Measurements from ENCODE around the gene CLOCK. TPM values are rescaled to one million over a fixed set of nuclear protein-coding genes. Genes with fewer than 3 reads are reported as not detected.

CLOCK gene
- total and polyA plus RNA-seq, 2 of the 13 experiments (the other 11 are each of a cell fraction or from before 2014, with no cell fraction given): 8.8 to 13.5 TPM

DNA sequence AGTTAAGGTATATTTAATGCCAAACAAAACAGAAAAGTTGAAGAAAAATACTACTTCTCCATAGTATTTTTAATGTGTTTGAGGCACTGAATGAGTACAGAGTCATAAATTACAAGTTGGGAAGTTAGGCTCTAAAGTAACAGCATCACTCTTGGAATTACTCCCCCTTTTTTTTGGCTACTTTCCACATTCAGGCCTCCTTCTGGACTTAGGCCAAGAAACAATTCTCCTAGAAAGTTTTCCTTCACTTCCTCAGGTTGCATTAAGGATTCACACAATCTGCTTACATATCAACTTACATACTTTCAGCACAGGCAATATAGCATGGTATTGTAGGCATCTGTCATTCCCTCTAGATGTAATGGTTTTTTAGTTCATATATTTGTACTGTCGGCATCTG, 98.9 kb downstream of the CLOCK start:
- Histone ChIP-seq H3K36me3 (replicated peaks in 1 of 2; ENCODE audit: control insufficient read depth in 1 of 2, insufficient read depth in 2 of 2, low read length in 2 of 2) (peaks cover 2 to 51% of the 10 kb centered on the region in 2 experiments; a peak in 4 of 5 replicates), H3K4me3 (replicated peaks in 1 of 3; ENCODE audit: insufficient read depth in 1 of 3, low read depth in 2 of 3, low read length in 3 of 3) (no peak overlapping the region), H2AFZ (ENCODE audit: low read length) (no peak overlapping the region), H3K4me1 (ENCODE audit: insufficient read depth, low read length) (no peaks in the 10 kb centered on the region), H3K79me2 (ENCODE audit: insufficient read depth, low read length) (no peaks in the 10 kb centered on the region), H4K20me1 (ENCODE audit: insufficient read depth, low read length) (no peaks in the 10 kb centered on the region), H3K4me2 (ENCODE audit: low read depth, low read length) (no peak overlapping the region), H3K27me3 (ENCODE audit: control insufficient read depth in 1 of 2, insufficient read depth in 2 of 2, low read length in 2 of 2) (no peaks in the 10 kb centered on the region), H3K9me3 (ENCODE audit: low read length) (no peaks in the 10 kb centered on the region), H3K9ac (ENCODE audit: insufficient read depth, low read depth, low read length) (no peak overlapping the region), H3K27ac (ENCODE audit: extremely low read length, insufficient read depth, low read length) (no peak overlapping the region)
- CTCF ChIA-PET (ENCODE audit: low intra/inter-chr PET ratio, low total read pairs): no interaction called here
- no TSS peak for BruUV-seq (replicated peaks)
- no peak for FAIRE-seq
- ATAC-seq: no peak
- intact Hi-C loops (cut with micrococcal nuclease; ENCODE audit: unreplicated experiment): no loop called here
- WGBS (ENCODE audit: low lambda C conversion rate): 100% methylated on average over 1 of the region's 1 CpG
- POLR2A ChIA-PET: no interaction called here
- TF ChIP-seq MLX (CRISPR knock-in tag; IDR thresholded peaks at IDR 0.05) (no peak), ZNF329 (CRISPR knock-in tag; IDR thresholded peaks at IDR 0.05; ENCODE audit: low read depth) (no peak), JUND (CRISPR knock-in tag; IDR thresholded peaks at IDR 0.05) (no peak), ZFP62 (CRISPR knock-in tag; IDR thresholded peaks at IDR 0.05) (no peak), TCF7 (IDR thresholded peaks at IDR 0.05; ENCODE audit: low read depth) (no peak), CERS6 (CRISPR knock-in tag; IDR thresholded peaks at IDR 0.05) (no peak), ZNF713 (CRISPR knock-in tag; IDR thresholded peaks at IDR 0.05) (no peak), SP2 (CRISPR knock-in tag; IDR thresholded peaks at IDR 0.05) (no peak), SNAPC2 (CRISPR knock-in tag; IDR thresholded peaks at IDR 0.05) (no peak), JUN (CRISPR knock-in tag; IDR thresholded peaks at IDR 0.05) (no peak)
- TF ChIP-seq, protein P1, sequence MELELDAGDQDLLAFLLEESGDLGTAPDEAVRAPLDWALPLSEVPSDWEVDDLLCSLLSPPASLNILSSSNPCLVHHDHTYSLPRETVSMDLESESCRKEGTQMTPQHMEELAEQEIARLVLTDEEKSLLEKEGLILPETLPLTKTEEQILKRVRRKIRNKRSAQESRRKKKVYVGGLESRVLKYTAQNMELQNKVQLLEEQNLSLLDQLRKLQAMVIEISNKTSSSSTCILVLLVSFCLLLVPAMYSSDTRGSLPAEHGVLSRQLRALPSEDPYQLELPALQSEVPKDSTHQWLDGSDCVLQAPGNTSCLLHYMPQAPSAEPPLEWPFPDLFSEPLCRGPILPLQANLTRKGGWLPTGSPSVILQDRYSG (CRISPR knock-in tag; IDR thresholded peaks at IDR 0.05): no peak
- TF ChIP-seq, protein P2, sequence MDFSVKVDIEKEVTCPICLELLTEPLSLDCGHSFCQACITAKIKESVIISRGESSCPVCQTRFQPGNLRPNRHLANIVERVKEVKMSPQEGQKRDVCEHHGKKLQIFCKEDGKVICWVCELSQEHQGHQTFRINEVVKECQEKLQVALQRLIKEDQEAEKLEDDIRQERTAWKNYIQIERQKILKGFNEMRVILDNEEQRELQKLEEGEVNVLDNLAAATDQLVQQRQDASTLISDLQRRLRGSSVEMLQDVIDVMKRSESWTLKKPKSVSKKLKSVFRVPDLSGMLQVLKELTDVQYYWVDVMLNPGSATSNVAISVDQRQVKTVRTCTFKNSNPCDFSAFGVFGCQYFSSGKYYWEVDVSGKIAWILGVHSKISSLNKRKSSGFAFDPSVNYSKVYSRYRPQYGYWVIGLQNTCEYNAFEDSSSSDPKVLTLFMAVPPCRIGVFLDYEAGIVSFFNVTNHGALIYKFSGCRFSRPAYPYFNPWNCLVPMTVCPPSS (IDR thresholded peaks at IDR 0.05): no peak
- TF ChIP-seq, protein P3, sequence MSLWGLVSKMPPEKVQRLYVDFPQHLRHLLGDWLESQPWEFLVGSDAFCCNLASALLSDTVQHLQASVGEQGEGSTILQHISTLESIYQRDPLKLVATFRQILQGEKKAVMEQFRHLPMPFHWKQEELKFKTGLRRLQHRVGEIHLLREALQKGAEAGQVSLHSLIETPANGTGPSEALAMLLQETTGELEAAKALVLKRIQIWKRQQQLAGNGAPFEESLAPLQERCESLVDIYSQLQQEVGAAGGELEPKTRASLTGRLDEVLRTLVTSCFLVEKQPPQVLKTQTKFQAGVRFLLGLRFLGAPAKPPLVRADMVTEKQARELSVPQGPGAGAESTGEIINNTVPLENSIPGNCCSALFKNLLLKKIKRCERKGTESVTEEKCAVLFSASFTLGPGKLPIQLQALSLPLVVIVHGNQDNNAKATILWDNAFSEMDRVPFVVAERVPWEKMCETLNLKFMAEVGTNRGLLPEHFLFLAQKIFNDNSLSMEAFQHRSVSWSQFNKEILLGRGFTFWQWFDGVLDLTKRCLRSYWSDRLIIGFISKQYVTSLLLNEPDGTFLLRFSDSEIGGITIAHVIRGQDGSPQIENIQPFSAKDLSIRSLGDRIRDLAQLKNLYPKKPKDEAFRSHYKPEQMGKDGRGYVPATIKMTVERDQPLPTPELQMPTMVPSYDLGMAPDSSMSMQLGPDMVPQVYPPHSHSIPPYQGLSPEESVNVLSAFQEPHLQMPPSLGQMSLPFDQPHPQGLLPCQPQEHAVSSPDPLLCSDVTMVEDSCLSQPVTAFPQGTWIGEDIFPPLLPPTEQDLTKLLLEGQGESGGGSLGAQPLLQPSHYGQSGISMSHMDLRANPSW (CRISPR knock-in tag; IDR thresholded peaks at IDR 0.05; ENCODE audit: borderline replicate concordance): no peak
- in situ Hi-C loops (cut with HindIII; ENCODE audit: extremely low pct_ligation_motif_present, low pct_unique_long_range_greater_than_20kb): no loop called here
- no peak for DNase-seq (ENCODE audit: low spot score)
